Activated CD4-positive, alpha-beta T cell treated with anti-CD3 and anti-CD28 coated beads, Interleukin-2, amount 50 U/mL, for 48 hours (primary cell): Measurements from ENCODE around the gene SH2B2.
"Not testable (repeated sequence)": the region's sequence is repeated elsewhere in the genome, so short reads cannot be mapped to it uniquely, and the experiment has no call there.

Experiments used
- DNase-seq, 2 experiments: peaks; one replicate each; pipeline ENCODE4 v3.0.0-alpha.2; 2020

The SH2B2 gene

GRCh38 chr7:102337420-102337819, 50.8 kb downstream of the SH2B2 start:
- not testable (repeated sequence) for DNase-seq

- not testable (repeated sequence) for DNase-seq
These were observed 54.1 kb downstream of the SH2B2 start for GRCh38 chr7:102340599-102341368.

- DNase-seq, result not testable (repeated sequence)
These were observed 60.3 kb downstream of the SH2B2 start for GRCh38 chr7:102346983-102347382.

- not testable (repeated sequence) for DNase-seq
These were observed 69.7 kb downstream of the SH2B2 start, which contains the start of gene SPDYE6 for GRCh38 chr7:102356344-102356743. Gene SPDYE6, minus strand, starts transcription at chr7:102356444. Its CDS starts 421 bp downstream, at chr7:102356023.

- peak; percentile 90 to 93 for DNase-seq
These were observed 77.1 kb downstream of the SH2B2 start for GRCh38 chr7:102363549-102364393.

GRCh38 chr7:102364394-102364886, 77.8 kb downstream of the SH2B2 start:
- DNase-seq, result peak; percentile 6 to 16

- not testable (repeated sequence) for DNase-seq
These were observed 78.7 kb downstream of the SH2B2 start for GRCh38 chr7:102365390-102365789.

- DNase-seq, result not testable (repeated sequence)
These were observed 83.4 kb downstream of the SH2B2 start for GRCh38 chr7:102370038-102370437.
